CD4-positive, alpha-beta T cell (primary cell): ENCODE results near the gene ASB6. TPM values are rescaled to one million over a fixed set of nuclear protein-coding genes. Genes with fewer than 3 reads are reported as not detected.
A peak's percentile ranks its signal among the peaks of the same experiment; 100 is the strongest.

Experiments
- ATAC-seq: fragments of 200-7000 bp; cut with Tn5 transposase; one replicate; pipeline ENCODE4 v1.10.0; 2022; ENCODE audit warnings: mild to moderate bottlenecking; ENCODE audit not compliant: poor library complexity
- CTCF ChIA-PET: fragments of 350-600 bp; sonication (Branson Sonifier 250); formaldehyde crosslinking; loops from one replicate; lab custom pipeline; 2021; ENCODE audit warnings: antibody characterized with exemption, inconsistent platforms; lab: Charles Lee
- POLR2A ChIA-PET: fragments of 350-600 bp; sonication (Branson Sonifier 250); formaldehyde crosslinking; loops from one replicate; lab custom pipeline; 2021; ENCODE audit warnings: antibody characterized with exemption, inconsistent platforms; lab: Charles Lee
- DNase-seq, 14 experiments: peaks; one replicate each; pipeline ENCODE4 v3.0.0-alpha.2; 2013 to 2020; ENCODE audit warnings: mixed read lengths in 2 of 14
- H3K27ac ChIP-seq, 2 donors: one replicate each; pipeline versions ENCODE4 v1.5.1 to v1.7.0; 2013; ENCODE audit warnings: low read length in 2 of 2, low read depth in 1 of 2, mild to moderate bottlenecking in 1 of 2
- H3K27me3 ChIP-seq, 2 experiments: 1 replicate in 1 of 2; 2 replicates in 1 of 2; pipeline versions ENCODE4 v1.6.1 to v1.7.0; 2013; ENCODE audit warnings: low read length in 2 of 2, control low read depth in 1 of 2, mild to moderate bottlenecking in 1 of 2, moderate library complexity in 1 of 2; ENCODE audit not compliant: insufficient read depth in 2 of 2, control insufficient read depth in 1 of 2
- H3K36me3 ChIP-seq: one replicate; pipeline ENCODE4 v1.6.1; 2013; ENCODE audit warnings: low read length, control low read depth; ENCODE audit not compliant: insufficient read depth
- H3K4me1 ChIP-seq: one replicate; pipeline ENCODE4 v1.6.1; 2013; ENCODE audit warnings: low read length, control low read depth; ENCODE audit not compliant: insufficient read depth
- H3K4me3 ChIP-seq: one replicate; pipeline ENCODE4 v1.5.1; 2013; ENCODE audit warnings: mild to moderate bottlenecking, low read length, moderate library complexity
- H3K9me3 ChIP-seq, 2 experiments: 1 replicate in 1 of 2; 2 replicates in 1 of 2; pipeline versions ENCODE4 v1.6.1 to v1.7.0; 2013; ENCODE audit warnings: low read length in 2 of 2, mild to moderate bottlenecking in 2 of 2, control low read depth in 1 of 2, moderate library complexity in 1 of 2; ENCODE audit not compliant: control insufficient read depth in 1 of 2, insufficient read depth in 1 of 2
- H3K27ac Mint-ChIP-seq: one replicate; pipeline ENCODE4 v1.8.0; 2020; ENCODE audit warnings: mixed read lengths
- H3K27me3 Mint-ChIP-seq: one replicate; pipeline ENCODE4 v1.8.0; 2021; ENCODE audit warnings: mixed read lengths
- H3K36me3 Mint-ChIP-seq: one replicate; pipeline ENCODE4 v1.8.0; 2021; ENCODE audit warnings: low read depth, mixed read lengths
- H3K4me1 Mint-ChIP-seq: one replicate; pipeline ENCODE4 v1.8.0; 2021; ENCODE audit warnings: low read depth, mixed read lengths
- H3K4me3 Mint-ChIP-seq: one replicate; pipeline ENCODE4 v1.8.0; 2020; ENCODE audit warnings: mild to moderate bottlenecking, mixed read lengths
- H3K9me3 Mint-ChIP-seq: one replicate; pipeline ENCODE4 v1.8.0; 2020; ENCODE audit warnings: mixed read lengths
- CTCF ChIP-seq: fragments of 200-600 bp; IDR thresholded peaks from one replicate; pipeline ENCODE4 v1.8.0; 2022; ENCODE audit warnings: antibody characterized with exemption, mild to moderate bottlenecking
- intact Hi-C, 2 experiments: fragments of 100-400 bp; cut with DNase I in 1 of 2; cut with micrococcal nuclease in 1 of 2; formaldehyde crosslinking; loops; one replicate each; pipeline versions ENCODE4 v1.15.1 to v1.9.0; 2023 to 2025; cut with DNase I, micrococcal nuclease
- total RNA-seq, 174 experiments: library from RNA in 2 of 174; stranded (reverse) in 2 of 174; gene quantifications; one replicate each; pipeline ENCODE4 v1.2.3 and lab custom pipeline; 2021 to 2026

The ASB6 gene
- total RNA-seq, 2 experiments from 2014 or later: 28.5 to 29.3 TPM

- Mint-ChIP-seq H3K9me3 (no peaks in the 10 kb centered on the region), H3K36me3 (peaks cover 71% of the 10 kb centered on the region), H3K4me3 (no peak overlapping the region), H3K27ac (no peak overlapping the region), H3K27me3 (no peaks in the 10 kb centered on the region), H3K4me1 (peaks cover 33% of the 10 kb centered on the region)
- Histone ChIP-seq H3K27ac (no peak overlapping the region), H3K36me3 (peaks cover 74% of the 10 kb centered on the region), H3K27me3 (no peaks in the 10 kb centered on the region), H3K4me3 (no peak overlapping the region), H3K9me3 (no peaks in the 10 kb centered on the region), H3K4me1 (peaks cover 36% of the 10 kb centered on the region)
- ChIA-PET CTCF (no interaction called here), POLR2A (interaction anchor here (1.3 kb wide), 1 partner anchor 8 kb away, joined by 5 read pairs; the partner anchor contains the start of gene NTMT1)
- no peak for ATAC-seq
- DNase-seq: no peak
- no peak for TF ChIP-seq CTCF
- intact Hi-C loops: no loop called here
Measured at GRCh38 chr9:129633848-129634247, 8.1 kb downstream of the ASB6 start.

GRCh38 chr9:129633207-129633606, 8.7 kb downstream of the ASB6 start:
- CTCF ChIA-PET: no interaction called here
- Mint-ChIP-seq H3K9me3 (no peaks in the 10 kb centered on the region), H3K4me1 (peaks cover 40% of the 10 kb centered on the region), H3K4me3 (no peak overlapping the region), H3K36me3 (peaks cover 66% of the 10 kb centered on the region), H3K27me3 (no peaks in the 10 kb centered on the region), H3K27ac (peak overlapping the region; percentile 94)
- Histone ChIP-seq H3K4me1 (peaks cover 41% of the 10 kb centered on the region), H3K36me3 (peaks cover 71% of the 10 kb centered on the region), H3K27me3 (no peaks in the 10 kb centered on the region), H3K4me3 (no peak overlapping the region), H3K27ac (no peak overlapping the region), H3K9me3 (no peaks in the 10 kb centered on the region)
- DNase-seq (no peak), ATAC-seq (no peak)
- POLR2A ChIA-PET: no interaction called here
- no peak for TF ChIP-seq CTCF
- intact Hi-C loops: no loop called here

GRCh38 chr9:129632460-129632859, 9.5 kb downstream of the ASB6 start:
- no peak overlapping the region for H3K27ac ChIP-seq
- H3K36me3 ChIP-seq: peaks cover 71% of the 10 kb centered on the region
- Mint-ChIP-seq H3K9me3 (no peaks in the 10 kb centered on the region), H3K4me1 (peaks cover 44% of the 10 kb centered on the region), H3K27me3 (no peaks in the 10 kb centered on the region), H3K4me3 (no peak overlapping the region), H3K36me3 (peaks cover 62% of the 10 kb centered on the region), H3K27ac (peak overlapping the region; percentile 94)
- H3K4me1 ChIP-seq: peaks cover 48% of the 10 kb centered on the region
- TF ChIP-seq CTCF: no peak
- no peak overlapping the region for H3K4me3 ChIP-seq
- H3K9me3 ChIP-seq: no peaks in the 10 kb centered on the region
- no peaks in the 10 kb centered on the region for H3K27me3 ChIP-seq
- intact Hi-C loops: no loop called here
- no peak for DNase-seq
- ChIA-PET CTCF (no interaction called here), POLR2A (interaction anchor here (0.6 kb wide), 1 partner anchor 70 kb away, joined by 3 read pairs; no protein-coding TSS in a partner anchor)
- ATAC-seq: no peak
